Endothelial cell of umbilical vein (primary cell): ENCODE data around the gene SMCO4. TPM values are rescaled to one million over a fixed set of nuclear protein-coding genes. Genes with fewer than 3 reads are reported as not detected.

Experiments
- BruUV-seq: library from RNA; stranded (reverse); fragments of 400-500 nt; replicated peaks from 2 replicates; lab custom pipeline; 2021; lab: Mats Ljungman, UMichigan
- CTCF ChIA-PET: fragments of 300-600, 350-600 bp; sonication (Branson Sonifier 250); formaldehyde crosslinking; loops from one replicate; lab custom pipeline; 2021; ENCODE audit warnings: antibody characterized with exemption, inconsistent platforms; lab: Charles Lee
- POLR2A ChIA-PET: fragments of 300-600, 350-600 bp; sonication (Branson Sonifier 250); formaldehyde crosslinking; loops from one replicate; lab custom pipeline; 2021; ENCODE audit warnings: antibody characterized with exemption, inconsistent platforms; lab: Charles Lee
- DNase-seq: peaks from one replicate; pipeline ENCODE4 v3.0.0-alpha.2; 2011; ENCODE audit warnings: low read depth, low spot score
- FAIRE-seq: peaks from 2 replicates; lab custom pipeline; 2011; peaks lifted over from hg19 to GRCh38; lab: Jason Lieb, UNC
- H2AFZ ChIP-seq: 2 replicates; pipeline ENCODE4 v1.6.0; 2012; ENCODE audit warnings: low read depth, low read length, control low read depth, inconsistent platforms
- H3K27ac ChIP-seq: 2 replicates; pipeline ENCODE4 v1.5.1; 2011; ENCODE audit warnings: low read depth, mild to moderate bottlenecking, control low read depth, low read length, moderate library complexity; ENCODE audit not compliant: insufficient read depth
- H3K27me3 ChIP-seq, 2 experiments: 2 replicates each; pipeline versions ENCODE4 v1.6.0 to v1.6.1; 2011; ENCODE audit warnings: low read length in 2 of 2, mixed read lengths in 1 of 2; ENCODE audit not compliant: control insufficient read depth in 2 of 2, insufficient read depth in 2 of 2
- H3K36me3 ChIP-seq, 2 experiments: 2 replicates in 1 of 2; 3 replicates in 1 of 2; pipeline ENCODE4 v1.5.1; 2011; ENCODE audit warnings: low read length in 2 of 2, mild to moderate bottlenecking in 1 of 2, moderate library complexity in 1 of 2; ENCODE audit not compliant: control insufficient read depth in 2 of 2, insufficient read depth in 2 of 2; ENCODE audit errors: extremely low read depth in 1 of 2
- H3K4me1 ChIP-seq: 3 replicates; pipeline ENCODE4 v1.5.1; 2011; ENCODE audit warnings: mild to moderate bottlenecking, low read length; ENCODE audit not compliant: control insufficient read depth, insufficient read depth; ENCODE audit errors: extremely low read depth
- H3K4me2 ChIP-seq: 2 replicates; pipeline ENCODE4 v1.6.1; 2011; ENCODE audit warnings: low read length, control low read depth, mixed read lengths; ENCODE audit not compliant: insufficient read depth
- H3K4me3 ChIP-seq, 3 experiments: fragments of 200-600 bp in 1 of 3; sonication (generic), shearing (Covaris generic) in 1 of 3; replicated peaks in 1 of 3; 2 replicates each; pipeline ENCODE4 v1.5.1; 2011 to 2016; ENCODE audit warnings: control low read depth in 3 of 3, low read length in 3 of 3, mild to moderate bottlenecking in 2 of 3, inconsistent platforms in 1 of 3, low read depth in 1 of 3, moderate library complexity in 1 of 3; ENCODE audit not compliant: insufficient read depth in 1 of 3
- H3K79me2 ChIP-seq: 2 replicates; pipeline ENCODE4 v1.6.0; 2012; ENCODE audit warnings: low read length, inconsistent platforms; ENCODE audit not compliant: control insufficient read depth, insufficient read depth
- H3K9ac ChIP-seq: replicated peaks from 2 replicates; pipeline ENCODE3; 2011; ENCODE audit warnings: low read length, control low read depth; ENCODE audit not compliant: insufficient read depth; ENCODE audit errors: extremely low read depth
- H3K9me1 ChIP-seq: replicated peaks from 3 replicates; pipeline ENCODE4 v1.6.0; 2011; ENCODE audit warnings: mild to moderate bottlenecking, low read length; ENCODE audit not compliant: control insufficient read depth, insufficient read depth; ENCODE audit errors: extremely low read depth
- H3K9me3 ChIP-seq: replicated peaks from 2 replicates; pipeline ENCODE4 v1.5.1; 2012; ENCODE audit warnings: low read length, inconsistent platforms; ENCODE audit not compliant: control insufficient read depth, insufficient read depth
- H4K20me1 ChIP-seq: replicated peaks from 2 replicates; pipeline ENCODE3; 2011; ENCODE audit warnings: mild to moderate bottlenecking, low read length; ENCODE audit not compliant: control insufficient read depth, insufficient read depth; ENCODE audit errors: extremely low read depth
- CTCF ChIP-seq, 2 donors: IDR thresholded peaks; 1 replicate in 1 of 2; 2 replicates in 1 of 2; pipeline ENCODE4 v1.5.1; 2011; ENCODE audit warnings: low read length in 2 of 2, mild to moderate bottlenecking in 2 of 2, moderate library complexity in 2 of 2, control low read depth in 1 of 2, inconsistent platforms in 1 of 2, low read depth in 1 of 2; ENCODE audit not compliant: insufficient read depth in 1 of 2; ENCODE audit errors: extremely low read depth in 1 of 2
- EZH2 ChIP-seq: IDR thresholded peaks from 2 replicates; pipeline ENCODE4 v1.6.1; 2012; ENCODE audit warnings: borderline replicate concordance, low read depth, mild to moderate bottlenecking, moderate library complexity, low read length, inconsistent platforms; ENCODE audit not compliant: severe bottlenecking
- FOS ChIP-seq: IDR thresholded peaks from 2 replicates; pipeline ENCODE4 v1.6.1; 2011; ENCODE audit warnings: mild to moderate bottlenecking, low read length, moderate library complexity, borderline replicate concordance; ENCODE audit not compliant: insufficient read depth
- GATA2 ChIP-seq: IDR thresholded peaks from 2 replicates; pipeline ENCODE4 v1.7.0; 2011; ENCODE audit warnings: low read depth, mild to moderate bottlenecking, moderate library complexity, mixed read lengths, low read length; ENCODE audit not compliant: insufficient read length, insufficient read depth
- JUN ChIP-seq: IDR thresholded peaks from 2 replicates; pipeline ENCODE4 v1.6.1; 2011; ENCODE audit warnings: borderline replicate concordance, low read depth; ENCODE audit not compliant: insufficient read length, insufficient read depth
- MAX ChIP-seq: IDR thresholded peaks from 2 replicates; pipeline ENCODE4 v1.6.1; 2011; ENCODE audit not compliant: insufficient read depth, insufficient read length
- MYC ChIP-seq: IDR thresholded peaks from one replicate; pipeline ENCODE4 v1.6.1; 2011; ENCODE audit warnings: mild to moderate bottlenecking, low read depth, low read length
- POLR2A ChIP-seq: IDR thresholded peaks from 2 replicates; pipeline ENCODE4 v1.6.1; 2012; ENCODE audit warnings: low read depth, mild to moderate bottlenecking, control low read depth, low read length
- dilution Hi-C: fragments of 300-500 bp; cut with MboI; formaldehyde crosslinking; loops from one replicate; pipeline ENCODE4 v1.15.0; 2019; ENCODE audit warnings: low sequenced_read_pairs; ENCODE audit not compliant: extremely low pct_ligation_motif_present
- intact Hi-C: fragments of 100-400 bp; cut with micrococcal nuclease; formaldehyde crosslinking; loops from one replicate; pipeline ENCODE4 v1.10.0; 2022
- polyA plus RNA-seq, 4 experiments: library from polyadenylated mRNA; depleted of rRNA in 3 of 4; stranded (reverse) in 3 of 4; unstranded in 1 of 4; fragments of >200 nt; gene quantifications; 2 replicates each; pipeline versions ENCODE4 v1.2.1 to v1.2.3, GENCODE V29; 2011 to 2012; ENCODE audit warnings: missing spikeins in 1 of 4
- total RNA-seq: library from RNA; stranded (reverse); gene quantifications from 2 replicates; pipeline ENCODE4 v1.2.3, GENCODE V29; 2021

The SMCO4 gene
- total and polyA plus RNA-seq, 2 donors (not counting 3 experiments of a cell fraction or from before 2014, with no cell fraction given) = 14.0 to 21.3 TPM

GRCh38 chr11:93520726-93521509 lies 22.3 kb downstream of the SMCO4 start:
- Histone ChIP-seq H3K36me3 (no peaks in the 10 kb centered on the region), H3K79me2 (no peaks in the 10 kb centered on the region), H3K9me3 (no peaks in the 10 kb centered on the region), H3K4me3 (no peak overlapping the region), H3K4me1 (no peaks in the 10 kb centered on the region), H3K27ac (no peak overlapping the region), H3K9ac (no peak overlapping the region), H4K20me1 (no peaks in the 10 kb centered on the region), H3K27me3 (no peaks in the 10 kb centered on the region), H3K9me1 (peaks cover 3% of the 10 kb centered on the region), H3K4me2 (no peak overlapping the region), H2AFZ (no peak overlapping the region)
- FAIRE-seq (no peak), DNase-seq (no peak)
- no TSS peak for BruUV-seq
- TF ChIP-seq FOS (no peak), CTCF (IDR thresholded peaks at IDR 0.05; ENCODE audit: extremely low read depth in 1 of 2, insufficient read depth in 1 of 2, low read depth in 1 of 2, low read length in 2 of 2) (no peak), GATA2 (no peak), POLR2A (no peak), JUN (no peak), EZH2 (no peak), MAX (no peak), MYC (no peak)
- dilution Hi-C loops (no loop called here), intact Hi-C loops (no loop called here)
- CTCF ChIA-PET = no interaction called here
- POLR2A ChIA-PET = no interaction called here
